Calu3 (cell line): ENCODE results near the gene PSMC3. TPM values are rescaled to one million over a fixed set of nuclear protein-coding genes. Genes with fewer than 3 reads are reported as not detected.

Experiments
- BruUV-seq: library from RNA; stranded (reverse); fragments of 400-500 nt; replicated peaks from 2 replicates; lab custom pipeline; 2021; lab: Mats Ljungman, UMichigan
- CTCF ChIA-PET: fragments of 300-600 bp; sonication (Branson Sonifier 250); formaldehyde crosslinking; loops from one replicate; lab custom pipeline; 2022; ENCODE audit warnings: antibody characterized with exemption; lab: Charles Lee
- DNase-seq: peaks from one replicate; pipeline ENCODE4 v3.0.0; 2022
- H3K27ac Mint-ChIP-seq: one replicate; pipeline ENCODE4 v1.8.0; 2022; ENCODE audit warnings: mixed read lengths; ENCODE audit not compliant: unreplicated experiment
- H3K27me3 Mint-ChIP-seq: one replicate; pipeline ENCODE4 v1.8.0; 2022; ENCODE audit warnings: mixed read lengths; ENCODE audit not compliant: unreplicated experiment
- H3K36me3 Mint-ChIP-seq: one replicate; pipeline ENCODE4 v1.8.0; 2022; ENCODE audit warnings: mild to moderate bottlenecking, moderate library complexity, mixed read lengths; ENCODE audit not compliant: insufficient read depth, unreplicated experiment
- H3K4me1 Mint-ChIP-seq: one replicate; pipeline ENCODE4 v1.8.0; 2022; ENCODE audit warnings: mild to moderate bottlenecking, low read depth, mixed read lengths; ENCODE audit not compliant: unreplicated experiment
- H3K4me3 Mint-ChIP-seq: one replicate; pipeline ENCODE4 v1.8.0; 2022; ENCODE audit warnings: mild to moderate bottlenecking, low read depth, moderate library complexity, mixed read lengths; ENCODE audit not compliant: unreplicated experiment
- H3K9me3 Mint-ChIP-seq: one replicate; pipeline ENCODE4 v1.8.0; 2022; ENCODE audit warnings: low read depth, mixed read lengths; ENCODE audit not compliant: unreplicated experiment
- intact Hi-C: fragments of 100-400 bp; cut with micrococcal nuclease; formaldehyde crosslinking; loops from one replicate; pipeline ENCODE4 v1.10.0; 2022; ENCODE audit not compliant: unreplicated experiment
- total RNA-seq: library from RNA; stranded (reverse); gene quantifications from 2 replicates; pipeline ENCODE4 v1.2.3, GENCODE V29; 2022
- TF ChIP-seq, protein P1 (sequence below): fragments of 200-600 bp; IDR thresholded peaks from one replicate; pipeline ENCODE4 v1.8.0; 2022; ENCODE audit warnings: antibody characterized with exemption; ENCODE audit not compliant: unreplicated experiment

PSMC3 gene
- total RNA-seq, 1 experiment from 2014 or later: 173 TPM

DNA sequence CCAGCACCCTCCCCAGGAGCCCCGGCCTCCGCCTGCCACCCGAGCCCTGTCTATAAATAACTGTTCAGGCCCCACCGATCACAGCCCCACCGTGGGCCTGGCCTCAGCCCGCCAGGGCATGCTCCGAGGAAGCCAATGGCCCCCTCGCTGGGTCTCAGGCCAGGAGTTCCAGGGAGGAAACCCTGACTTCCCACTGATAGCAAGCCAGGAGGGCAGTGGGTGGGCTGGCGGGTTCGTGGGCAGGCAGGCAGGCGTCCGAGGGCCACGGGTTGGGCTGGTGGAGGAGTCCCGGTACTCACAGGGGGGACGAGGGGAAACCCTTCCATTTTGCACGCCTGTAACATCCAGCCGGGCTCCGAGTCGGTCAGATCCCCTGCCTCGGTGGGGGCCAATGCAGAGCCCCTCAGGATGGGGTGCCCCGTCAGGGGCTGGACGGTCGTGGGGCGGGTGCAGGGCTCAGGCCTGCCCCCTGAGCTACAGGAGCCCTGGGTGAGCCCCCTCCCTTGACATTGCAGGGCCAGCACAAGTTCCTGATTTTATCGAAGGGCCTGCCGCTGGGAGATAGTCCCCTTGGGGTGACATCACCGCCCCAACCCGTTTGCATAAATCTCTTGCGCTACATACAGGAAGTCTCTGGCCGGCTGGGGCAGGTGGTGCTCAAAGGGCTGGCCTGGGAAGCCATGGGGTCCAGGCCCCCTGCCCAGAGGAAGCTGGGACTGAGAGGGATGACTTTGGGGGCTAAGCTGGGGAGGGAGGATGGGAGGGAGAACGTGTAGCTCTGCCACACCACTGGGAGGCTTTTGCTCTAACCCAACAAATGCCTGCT lies 48.0 kb downstream of the PSMC3 start, which contains the start of gene SPI1:
SPI1 (minus strand) TSS at position 538 of the 826 bp plus-strand sequence; CDS start at position 344, 194 bp downstream.
- H3K9me3 Mint-ChIP-seq: no peaks in the 10 kb centered on the region
- TF ChIP-seq, protein P1, sequence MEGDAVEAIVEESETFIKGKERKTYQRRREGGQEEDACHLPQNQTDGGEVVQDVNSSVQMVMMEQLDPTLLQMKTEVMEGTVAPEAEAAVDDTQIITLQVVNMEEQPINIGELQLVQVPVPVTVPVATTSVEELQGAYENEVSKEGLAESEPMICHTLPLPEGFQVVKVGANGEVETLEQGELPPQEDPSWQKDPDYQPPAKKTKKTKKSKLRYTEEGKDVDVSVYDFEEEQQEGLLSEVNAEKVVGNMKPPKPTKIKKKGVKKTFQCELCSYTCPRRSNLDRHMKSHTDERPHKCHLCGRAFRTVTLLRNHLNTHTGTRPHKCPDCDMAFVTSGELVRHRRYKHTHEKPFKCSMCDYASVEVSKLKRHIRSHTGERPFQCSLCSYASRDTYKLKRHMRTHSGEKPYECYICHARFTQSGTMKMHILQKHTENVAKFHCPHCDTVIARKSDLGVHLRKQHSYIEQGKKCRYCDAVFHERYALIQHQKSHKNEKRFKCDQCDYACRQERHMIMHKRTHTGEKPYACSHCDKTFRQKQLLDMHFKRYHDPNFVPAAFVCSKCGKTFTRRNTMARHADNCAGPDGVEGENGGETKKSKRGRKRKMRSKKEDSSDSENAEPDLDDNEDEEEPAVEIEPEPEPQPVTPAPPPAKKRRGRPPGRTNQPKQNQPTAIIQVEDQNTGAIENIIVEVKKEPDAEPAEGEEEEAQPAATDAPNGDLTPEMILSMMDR: no peak
- H3K27ac Mint-ChIP-seq: no peak within 1 kb of the TSS
- intact Hi-C loops: no loop called here
- BruUV-seq: no TSS peak
- CTCF ChIA-PET: no interaction called here
- no peak for DNase-seq
- H3K4me1 Mint-ChIP-seq: no peaks in the 10 kb centered on the region
- no peak within 1 kb of the TSS for H3K4me3 Mint-ChIP-seq
- no peaks in the 10 kb centered on the region for H3K36me3 Mint-ChIP-seq
- peaks cover 10% of the 10 kb centered on the region for H3K27me3 Mint-ChIP-seq

DNA sequence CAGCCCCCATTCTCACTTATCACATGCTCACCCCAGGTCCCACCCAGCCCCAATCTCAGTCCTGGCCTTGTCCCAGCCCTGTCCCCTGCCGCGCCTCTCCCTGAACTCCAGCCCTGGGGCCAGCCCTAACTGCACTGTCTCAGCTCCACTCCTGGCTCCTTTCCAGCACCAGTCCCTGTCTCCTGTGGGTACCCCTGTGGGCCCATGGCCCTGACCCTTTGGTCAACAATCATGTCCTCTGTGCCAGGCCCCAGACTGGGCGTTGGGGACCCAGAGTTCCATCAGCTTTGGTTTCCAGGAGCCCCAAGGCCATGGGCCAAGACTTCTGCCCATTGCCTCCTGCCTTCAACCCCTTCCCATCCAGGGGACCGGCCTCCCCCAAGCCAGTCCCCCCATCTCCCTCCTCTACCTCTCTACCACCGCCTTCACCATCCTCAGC lies 48.6 kb downstream of the PSMC3 start:
- H3K27ac Mint-ChIP-seq: no peak overlapping the region
- BruUV-seq: no TSS peak
- intact Hi-C loops: no loop called here
- H3K4me3 Mint-ChIP-seq: no peak overlapping the region
- no peaks in the 10 kb centered on the region for H3K9me3 Mint-ChIP-seq
- H3K27me3 Mint-ChIP-seq: peaks cover 4% of the 10 kb centered on the region
- no peaks in the 10 kb centered on the region for H3K4me1 Mint-ChIP-seq
- CTCF ChIA-PET: no interaction called here
- no peak for DNase-seq
- no peaks in the 10 kb centered on the region for H3K36me3 Mint-ChIP-seq
- TF ChIP-seq, protein P1: no peak

DNA sequence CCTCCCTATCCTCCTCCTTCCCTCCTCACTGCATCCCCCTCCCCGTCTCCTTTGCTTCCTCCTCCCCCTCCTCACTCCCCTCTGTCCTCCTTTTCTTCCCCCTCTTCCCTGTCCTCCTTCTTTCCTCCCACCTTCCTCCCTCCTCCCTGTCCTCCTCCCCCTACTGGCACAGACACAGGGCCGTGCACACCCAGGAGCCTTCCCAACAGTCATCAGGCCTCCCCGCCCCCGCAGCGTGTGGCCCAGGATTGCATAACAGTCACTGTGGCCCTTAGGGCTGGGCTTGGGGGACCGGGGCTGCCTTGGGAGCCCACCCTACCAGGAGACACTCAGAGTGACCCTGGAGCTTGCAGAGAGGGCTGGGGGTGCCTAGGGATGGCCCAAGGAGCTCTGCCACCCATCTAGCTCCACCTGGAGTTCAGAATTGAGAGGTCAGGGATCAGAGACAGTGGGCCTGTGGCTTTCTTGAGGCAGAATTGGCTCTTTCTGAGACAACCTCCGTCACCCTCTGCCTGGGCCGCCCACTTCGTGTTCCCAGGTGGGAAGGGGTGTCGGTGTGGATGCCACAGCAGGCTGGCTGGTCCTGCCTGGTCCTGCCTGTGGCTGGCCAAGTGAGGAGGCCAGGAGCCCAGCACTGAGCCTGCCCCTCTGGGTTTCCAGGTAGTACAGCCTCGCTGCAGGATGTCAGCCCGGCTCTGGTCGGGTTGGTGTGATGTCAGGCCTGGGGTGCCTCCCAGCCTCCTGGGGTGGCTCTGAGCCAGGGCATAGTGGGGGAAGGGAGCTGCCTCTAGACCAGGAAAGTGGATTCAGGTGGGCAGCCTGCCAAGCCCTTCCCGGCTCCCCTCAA lies 49.5 kb downstream of the PSMC3 start:
- intact Hi-C loops: no loop called here

DNA sequence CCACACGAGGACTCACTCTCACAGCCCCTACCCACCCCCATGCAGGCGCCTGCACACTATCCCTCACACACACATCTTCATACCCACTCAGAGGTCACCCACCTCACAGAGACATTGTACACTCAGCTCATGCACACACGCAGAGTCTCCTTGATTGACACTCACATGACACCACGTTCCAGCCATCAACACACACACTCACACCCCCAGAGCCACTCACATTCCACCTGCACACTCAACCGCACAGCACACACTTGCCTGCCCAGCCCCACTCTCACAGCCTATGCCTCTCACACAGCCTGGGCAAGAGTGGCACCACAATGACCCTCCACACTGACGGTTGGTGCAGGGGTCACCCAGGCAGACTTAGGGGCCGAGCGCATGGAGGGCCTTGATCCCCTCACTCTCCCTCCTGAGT lies 50.1 kb downstream of the PSMC3 start:
- CTCF ChIA-PET: no interaction called here
- no peaks in the 10 kb centered on the region for H3K27me3 Mint-ChIP-seq
- no peak for DNase-seq
- no peaks in the 10 kb centered on the region for H3K9me3 Mint-ChIP-seq
- BruUV-seq: no TSS peak
- TF ChIP-seq, protein P1: no peak
- no peaks in the 10 kb centered on the region for H3K4me1 Mint-ChIP-seq
- no peak overlapping the region for H3K4me3 Mint-ChIP-seq
- H3K36me3 Mint-ChIP-seq: no peaks in the 10 kb centered on the region
- intact Hi-C loops: no loop called here
- H3K27ac Mint-ChIP-seq: no peak overlapping the region

More for the DNA sequence above, 49.5 kb downstream of the PSMC3 start:
- BruUV-seq: no TSS peak
- no peaks in the 10 kb centered on the region for H3K27me3 Mint-ChIP-seq
- H3K4me1 Mint-ChIP-seq: no peaks in the 10 kb centered on the region
- TF ChIP-seq, protein P1: no peak
- no peak overlapping the region for H3K27ac Mint-ChIP-seq
- H3K4me3 Mint-ChIP-seq: no peak overlapping the region
- no peak for DNase-seq
- H3K9me3 Mint-ChIP-seq: no peaks in the 10 kb centered on the region
- H3K36me3 Mint-ChIP-seq: no peaks in the 10 kb centered on the region
- CTCF ChIA-PET: no interaction called here
